Kidney epithelial cell (primary cell): Measurements from ENCODE around the gene CTXND1. TPM values are rescaled to one million over a fixed set of nuclear protein-coding genes. Genes with fewer than 3 reads are reported as not detected.

Source experiments
- DNase-seq: peaks from one replicate; pipeline ENCODE4 v3.0.0-alpha.2; 2010; ENCODE audit warnings: low read depth
- H3K27me3 ChIP-seq: 2 replicates; pipeline ENCODE4 v1.6.0; 2011; ENCODE audit warnings: low read length; ENCODE audit not compliant: control insufficient read depth, insufficient read depth
- H3K36me3 ChIP-seq: 2 replicates; pipeline ENCODE4 v1.5.1; 2011; ENCODE audit warnings: low read length; ENCODE audit not compliant: control insufficient read depth, insufficient read depth
- H3K4me3 ChIP-seq: 2 replicates; pipeline ENCODE4 v1.5.1; 2011; ENCODE audit warnings: low read depth, mild to moderate bottlenecking, control low read depth, low read length
- CTCF ChIP-seq: IDR thresholded peaks from 2 replicates; pipeline ENCODE4 v1.5.1; 2011; ENCODE audit warnings: mild to moderate bottlenecking, moderate library complexity, low read length, control low read depth, inconsistent platforms; ENCODE audit not compliant: insufficient read depth, poor library complexity, severe bottlenecking
- total RNA-seq: library from RNA; depleted of rRNA; stranded (reverse); fragments of >200 nt; gene quantifications from 2 replicates; pipeline ENCODE4 v1.2.3, GENCODE V29; 2015

The CTXND1 gene
- total RNA-seq, 1 donor from 2014 or later = not detected

DNA sequence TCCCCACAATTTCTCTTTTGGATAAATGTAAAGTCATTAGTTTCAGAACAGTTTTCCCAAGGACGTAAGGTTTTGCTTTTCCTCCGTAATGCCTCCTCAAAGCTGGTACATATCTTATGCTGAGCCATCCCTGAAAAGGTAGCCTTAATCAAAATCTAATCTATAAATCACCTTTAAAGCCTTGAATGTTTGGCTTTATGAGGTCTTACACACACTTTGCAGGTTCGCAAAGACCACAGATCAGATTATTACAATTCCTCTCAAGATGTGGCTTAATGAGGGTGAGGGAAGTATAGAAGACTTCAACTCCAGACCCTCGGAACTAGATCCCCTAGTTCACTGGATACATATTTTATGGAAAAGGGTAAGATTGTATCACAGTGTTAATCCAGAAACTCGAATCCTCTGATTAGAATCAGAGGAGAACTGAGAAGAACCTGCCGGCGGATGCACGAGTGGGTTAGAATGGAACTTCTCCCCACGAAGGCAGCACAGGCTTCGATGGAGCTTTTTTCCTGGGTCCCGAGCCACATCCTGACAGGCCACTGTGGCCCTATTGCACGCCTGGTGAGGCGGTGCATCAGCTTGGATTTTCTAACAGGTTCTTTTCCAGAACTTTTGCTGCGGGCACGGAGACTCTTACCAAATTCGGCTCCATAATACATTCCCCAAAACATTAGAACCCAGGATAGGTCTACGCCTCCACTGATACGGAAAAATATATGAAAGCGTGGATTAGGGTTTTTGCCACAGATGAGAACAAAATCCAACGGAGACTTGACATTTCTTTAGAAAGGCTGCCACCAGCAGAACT, 1.2 kb downstream of the CTXND1 start:
- H3K36me3 ChIP-seq = no peaks in the 10 kb centered on the region
- H3K27me3 ChIP-seq = peaks cover 35% of the 10 kb centered on the region
- DNase-seq = no peak
- no peak overlapping the region for H3K4me3 ChIP-seq
- TF ChIP-seq CTCF = no peak

DNA sequence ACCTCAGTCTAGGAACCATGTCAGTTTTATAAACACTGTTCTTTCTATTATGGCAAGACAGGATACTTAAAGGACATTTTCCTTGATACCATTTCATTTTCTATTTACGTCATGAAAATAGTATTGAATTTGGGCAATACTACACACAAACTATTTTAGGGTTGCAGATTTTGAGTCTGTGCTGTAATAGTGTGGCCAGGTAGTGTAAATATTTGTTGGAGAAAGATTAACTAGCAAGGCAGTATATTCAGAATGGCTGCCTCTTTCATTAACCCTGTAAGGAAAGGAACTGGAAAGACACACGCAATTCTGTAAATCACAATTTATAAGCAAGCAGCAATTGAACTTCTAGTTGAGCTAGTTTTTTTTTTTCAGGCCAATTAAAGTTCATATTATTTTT, 2.0 kb downstream of the CTXND1 start:
- Histone ChIP-seq H3K36me3 (no peaks in the 10 kb centered on the region), H3K4me3 (no peak overlapping the region), H3K27me3 (peaks cover 35% of the 10 kb centered on the region)
- no peak for DNase-seq
- no peak for TF ChIP-seq CTCF

DNA sequence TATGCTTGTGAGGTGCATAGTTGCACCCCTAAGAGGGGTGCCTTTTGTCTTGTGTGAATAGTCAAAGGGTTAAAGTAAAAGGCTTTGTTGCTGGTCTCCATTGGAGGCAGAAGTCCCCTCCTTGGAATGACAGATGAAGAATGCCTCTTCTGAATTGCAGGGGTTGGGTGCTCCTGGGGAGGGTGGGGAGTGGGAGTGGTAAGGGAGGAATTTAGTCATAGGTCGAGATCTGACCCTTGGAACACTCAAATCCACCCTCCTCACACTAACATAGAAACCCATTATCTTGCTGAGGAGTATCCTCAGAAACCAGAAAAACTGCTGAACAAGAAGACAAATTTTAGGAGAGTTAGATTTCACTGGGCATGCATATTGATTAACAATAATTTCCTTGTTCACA, 4.7 kb downstream of the CTXND1 start:
- peaks cover 30% of the 10 kb centered on the region for H3K27me3 ChIP-seq
- H3K4me3 ChIP-seq = no peak overlapping the region
- no peak for DNase-seq
- H3K36me3 ChIP-seq = no peaks in the 10 kb centered on the region
- no peak for TF ChIP-seq CTCF

DNA sequence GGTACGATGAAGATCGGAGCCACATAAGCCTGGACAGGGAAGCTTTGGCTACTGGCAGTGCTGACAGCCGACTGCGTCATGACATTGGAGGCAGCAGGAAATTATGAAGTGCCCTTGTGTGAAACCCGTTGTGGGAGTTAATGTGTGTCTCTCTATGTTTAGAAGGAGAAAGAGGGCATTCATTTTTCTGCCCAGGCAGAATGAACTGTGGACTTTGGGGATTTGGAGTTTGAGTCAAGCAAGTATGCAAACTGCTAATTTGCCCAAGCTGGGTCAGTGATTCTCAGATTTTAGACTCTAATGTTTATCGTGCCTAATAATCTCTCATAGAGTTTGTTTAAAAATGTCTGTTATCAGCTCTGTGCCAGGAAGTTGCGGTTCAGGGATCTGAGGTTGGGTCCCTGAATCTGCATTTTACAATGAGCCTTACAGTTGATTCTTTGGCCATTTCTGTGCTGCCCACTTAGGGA, 5.6 kb downstream of the CTXND1 start:
- TF ChIP-seq CTCF = no peak
- peaks cover 22% of the 10 kb centered on the region for H3K27me3 ChIP-seq
- no peaks in the 10 kb centered on the region for H3K36me3 ChIP-seq
- H3K4me3 ChIP-seq = no peak overlapping the region
- DNase-seq = no peak

DNA sequence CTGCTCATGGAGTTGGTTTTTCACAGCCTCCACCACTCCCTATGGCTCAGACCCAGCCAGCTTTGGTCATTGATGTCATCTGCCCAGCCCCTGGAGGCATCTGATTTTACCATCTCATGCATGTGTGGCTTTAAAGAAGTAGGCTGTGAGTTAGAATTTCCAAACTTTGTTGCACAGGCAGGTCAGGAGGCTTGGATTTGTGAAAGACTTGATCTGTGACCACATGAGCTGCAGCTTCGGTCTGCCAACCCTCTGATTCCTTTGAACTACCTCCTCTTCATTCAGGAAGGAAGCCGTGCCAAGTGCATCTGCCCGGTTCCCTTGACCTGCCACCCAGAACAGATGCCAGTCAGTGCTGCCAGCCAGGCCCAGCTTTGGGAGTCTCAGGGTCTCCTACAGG, 9.2 kb downstream of the CTXND1 start:
- no peak for TF ChIP-seq CTCF
- no peak overlapping the region for H3K4me3 ChIP-seq
- H3K27me3 ChIP-seq = peaks cover 7% of the 10 kb centered on the region
- DNase-seq = no peak
- H3K36me3 ChIP-seq = no peaks in the 10 kb centered on the region
